ENCODE measurements around the gene ALAS2.

GRCh38 chrX:54994668-54995351, 36.0 kb downstream of the ALAS2 start:
- TF ChIP-seq ZC3H10 (CRISPR knock-in tag; IDR thresholded peaks at IDR 0.05), result no peak
- no peak for TF ChIP-seq CSRNP3 (CRISPR knock-in tag; IDR thresholded peaks at IDR 0.05)
- no peak for TF ChIP-seq CREB5 (CRISPR knock-in tag; IDR thresholded peaks at IDR 0.05; ENCODE audit: low read depth)
- no peak for TF ChIP-seq ZNF8 (CRISPR knock-in tag; IDR thresholded peaks at IDR 0.05)
- no peak for TF ChIP-seq ZFP3 (CRISPR knock-in tag; IDR thresholded peaks at IDR 0.05)
- no peak for TF ChIP-seq CSDC2 (CRISPR knock-in tag; IDR thresholded peaks at IDR 0.05)
- no peak for TF ChIP-seq PATZ1 (CRISPR knock-in tag; IDR thresholded peaks at IDR 0.05; ENCODE audit: borderline replicate concordance)
- no peak for TF ChIP-seq RARB (CRISPR knock-in tag; IDR thresholded peaks at IDR 0.05)
- TF ChIP-seq SNAI2 (CRISPR knock-in tag; IDR thresholded peaks at IDR 0.05), result no peak
